Neutrophil (primary cell): ENCODE results near the gene GEMIN8.

Experiments
- H3K27ac ChIP-seq: fragments of 200-600 bp; sonication (generic); 2 replicates; pipeline ENCODE4 v1.5.1; 2016; ENCODE audit warnings: mild to moderate bottlenecking, moderate library complexity
- H3K27me3 ChIP-seq: fragments of 200-600 bp; sonication (generic); 2 replicates; pipeline ENCODE4 v1.6.0; 2016; ENCODE audit warnings: mild to moderate bottlenecking
- H3K36me3 ChIP-seq: fragments of 200-600 bp; sonication (generic); 2 replicates; pipeline ENCODE4 v1.5.1; 2017
- H3K4me1 ChIP-seq, 2 experiments: fragments of 200-600 bp in 1 of 2; sonication (generic) in 1 of 2; 1 replicate in 1 of 2; 2 replicates in 1 of 2; pipeline versions ENCODE4 v1.5.1 to v1.6.1; 2013 to 2016; ENCODE audit warnings: low read depth in 1 of 2, low read length in 1 of 2, mild to moderate bottlenecking in 1 of 2, moderate library complexity in 1 of 2; ENCODE audit not compliant: control insufficient read depth in 1 of 2, insufficient read depth in 1 of 2
- H3K4me3 ChIP-seq, 2 experiments: fragments of 200-600 bp in 1 of 2; sonication (generic) in 1 of 2; 1 replicate in 1 of 2; 2 replicates in 1 of 2; pipeline ENCODE4 v1.5.1; 2013 to 2016; ENCODE audit warnings: low read depth in 1 of 2, low read length in 1 of 2, mild to moderate bottlenecking in 1 of 2, moderate library complexity in 1 of 2
- H3K9me3 ChIP-seq: fragments of 200-600 bp; sonication (generic); 2 replicates; pipeline ENCODE4 v1.5.1; 2016
- TF ChIP-seq, protein P1 (sequence below): fragments of 200-600 bp; sonication (generic); IDR thresholded peaks from 2 replicates; pipeline ENCODE4 v1.5.1; 2016; ENCODE audit warnings: antibody characterized with exemption

The GEMIN8 gene

DNA sequence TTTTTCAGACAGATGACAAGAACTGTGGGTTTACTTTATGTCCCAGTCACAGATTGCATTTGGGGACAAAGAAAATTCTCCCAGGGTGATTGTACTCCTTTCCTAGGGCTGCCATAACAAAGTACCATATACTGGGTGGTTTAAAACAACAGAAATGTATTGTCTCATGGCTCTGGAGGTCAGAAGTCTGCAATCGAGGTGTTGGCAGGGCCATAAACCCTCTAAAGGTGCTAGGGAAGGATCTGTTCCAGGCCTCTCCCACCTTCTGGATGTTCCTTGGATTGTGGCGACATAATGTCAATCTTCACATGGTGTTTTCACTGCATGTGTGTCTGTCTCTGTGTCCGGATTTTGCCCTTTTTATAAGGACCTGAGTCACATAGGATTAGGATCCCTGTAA lies 12.3 kb downstream of the GEMIN8 start:
- H3K4me1 ChIP-seq = no peaks in the 10 kb centered on the region
- no peak overlapping the region for H3K4me3 ChIP-seq
- no peaks in the 10 kb centered on the region for H3K9me3 ChIP-seq
- H3K36me3 ChIP-seq = no peaks in the 10 kb centered on the region
- TF ChIP-seq, protein P1, sequence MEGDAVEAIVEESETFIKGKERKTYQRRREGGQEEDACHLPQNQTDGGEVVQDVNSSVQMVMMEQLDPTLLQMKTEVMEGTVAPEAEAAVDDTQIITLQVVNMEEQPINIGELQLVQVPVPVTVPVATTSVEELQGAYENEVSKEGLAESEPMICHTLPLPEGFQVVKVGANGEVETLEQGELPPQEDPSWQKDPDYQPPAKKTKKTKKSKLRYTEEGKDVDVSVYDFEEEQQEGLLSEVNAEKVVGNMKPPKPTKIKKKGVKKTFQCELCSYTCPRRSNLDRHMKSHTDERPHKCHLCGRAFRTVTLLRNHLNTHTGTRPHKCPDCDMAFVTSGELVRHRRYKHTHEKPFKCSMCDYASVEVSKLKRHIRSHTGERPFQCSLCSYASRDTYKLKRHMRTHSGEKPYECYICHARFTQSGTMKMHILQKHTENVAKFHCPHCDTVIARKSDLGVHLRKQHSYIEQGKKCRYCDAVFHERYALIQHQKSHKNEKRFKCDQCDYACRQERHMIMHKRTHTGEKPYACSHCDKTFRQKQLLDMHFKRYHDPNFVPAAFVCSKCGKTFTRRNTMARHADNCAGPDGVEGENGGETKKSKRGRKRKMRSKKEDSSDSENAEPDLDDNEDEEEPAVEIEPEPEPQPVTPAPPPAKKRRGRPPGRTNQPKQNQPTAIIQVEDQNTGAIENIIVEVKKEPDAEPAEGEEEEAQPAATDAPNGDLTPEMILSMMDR = no peak
- no peaks in the 10 kb centered on the region for H3K27me3 ChIP-seq
- H3K27ac ChIP-seq = no peak overlapping the region

GRCh38 chrX:14015941-14016340 lies 13.8 kb downstream of the GEMIN8 start:
- Histone ChIP-seq H3K27ac (no peak overlapping the region), H3K4me3 (no peak overlapping the region), H3K9me3 (no peaks in the 10 kb centered on the region), H3K4me1 (no peaks in the 10 kb centered on the region), H3K36me3 (no peaks in the 10 kb centered on the region), H3K27me3 (no peaks in the 10 kb centered on the region)
- TF ChIP-seq, protein P1 = no peak

GRCh38 chrX:14015294-14015693 lies 14.4 kb downstream of the GEMIN8 start:
- TF ChIP-seq, protein P1 = no peak
- H3K9me3 ChIP-seq = no peaks in the 10 kb centered on the region
- no peak overlapping the region for H3K4me3 ChIP-seq
- H3K4me1 ChIP-seq = no peaks in the 10 kb centered on the region
- no peaks in the 10 kb centered on the region for H3K27me3 ChIP-seq
- H3K36me3 ChIP-seq = no peaks in the 10 kb centered on the region
- H3K27ac ChIP-seq = no peak overlapping the region

DNA sequence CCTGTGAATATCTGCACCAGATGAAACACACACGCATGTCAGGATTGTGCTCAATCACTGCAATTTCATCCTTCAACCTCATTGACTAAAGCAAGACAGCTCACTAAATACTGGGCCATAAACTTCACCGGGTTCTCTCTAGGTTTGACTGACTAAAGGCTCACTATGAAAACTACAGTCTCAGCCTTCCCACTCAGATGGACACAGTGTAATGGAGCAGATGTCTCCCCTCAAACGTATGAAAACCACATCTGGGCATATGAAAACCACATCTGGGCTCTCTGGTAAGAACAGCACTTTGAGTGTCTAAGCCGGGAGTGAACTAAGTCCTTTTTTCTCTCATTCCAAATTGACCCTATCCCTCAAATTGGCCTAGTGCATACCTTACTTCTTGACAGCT lies 15.2 kb downstream of the GEMIN8 start:
- H3K27ac ChIP-seq = no peak overlapping the region
- TF ChIP-seq, protein P1 = no peak
- no peaks in the 10 kb centered on the region for H3K9me3 ChIP-seq
- no peaks in the 10 kb centered on the region for H3K4me1 ChIP-seq
- no peaks in the 10 kb centered on the region for H3K27me3 ChIP-seq
- no peaks in the 10 kb centered on the region for H3K36me3 ChIP-seq
- no peak overlapping the region for H3K4me3 ChIP-seq

DNA sequence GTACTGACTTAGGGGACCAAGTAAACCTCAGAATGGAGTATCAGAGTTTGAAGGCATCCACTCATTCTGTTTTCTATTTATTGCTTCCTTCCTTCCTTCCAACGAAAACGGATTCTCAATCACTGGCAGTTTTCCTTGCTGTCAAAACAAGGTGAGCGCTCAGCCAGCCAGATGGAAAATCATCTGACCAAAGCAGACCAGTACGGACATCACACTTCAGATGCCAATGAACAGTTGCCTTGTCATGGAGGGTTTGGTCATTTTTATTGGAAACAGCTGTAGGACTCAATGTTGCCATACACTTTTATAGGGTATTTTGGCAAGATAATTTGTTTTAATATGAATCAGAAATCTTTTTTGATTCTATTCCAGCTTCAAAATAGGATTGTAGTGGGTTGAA lies 16.6 kb downstream of the GEMIN8 start:
- Histone ChIP-seq H3K36me3 (no peaks in the 10 kb centered on the region), H3K4me1 (no peaks in the 10 kb centered on the region), H3K4me3 (no peak overlapping the region), H3K27ac (no peak overlapping the region), H3K9me3 (no peaks in the 10 kb centered on the region), H3K27me3 (no peaks in the 10 kb centered on the region)
- TF ChIP-seq, protein P1 = no peak

GRCh38 chrX:14010566-14010965 lies 19.1 kb downstream of the GEMIN8 start:
- Histone ChIP-seq H3K9me3 (no peaks in the 10 kb centered on the region), H3K27ac (no peak overlapping the region), H3K4me1 (no peaks in the 10 kb centered on the region), H3K27me3 (no peaks in the 10 kb centered on the region), H3K4me3 (no peak overlapping the region), H3K36me3 (no peaks in the 10 kb centered on the region)
- TF ChIP-seq, protein P1 = no peak
